SK-N-SH (cell line): ENCODE results near the gene HIRA. TPM values are rescaled to one million over a fixed set of nuclear protein-coding genes. Genes with fewer than 3 reads are reported as not detected.

ENCODE experiments used
- CTCF ChIA-PET: fragments of 300-600, 350-600 bp; formaldehyde crosslinking; extraction: SDS; loops from one replicate; lab custom pipeline; 2021; lab: Yijun Ruan, JAX
- POLR2A ChIA-PET: fragments of 350-600 bp; sonication (Branson Sonifier 250); formaldehyde crosslinking; extraction: SDS; loops from one replicate; lab custom pipeline; 2020; ENCODE audit warnings: antibody characterized with exemption, inconsistent platforms; lab: Yijun Ruan, JAX
- DNase-seq: peaks from one replicate; pipeline ENCODE4 v3.0.0; 2012
- H2AFZ ChIP-seq: fragments of 200-600 bp; sonication (generic); 2 replicates; pipeline ENCODE4 v1.8.1; 2016; ENCODE audit warnings: antibody characterized with exemption, mild to moderate bottlenecking, low read depth
- H3F3A ChIP-seq: fragments of 200-600 bp; sonication (generic); replicated peaks from 2 replicates; pipeline ENCODE3; 2016; ENCODE audit warnings: antibody characterized with exemption, mild to moderate bottlenecking; ENCODE audit not compliant: insufficient read depth
- H3K27ac ChIP-seq, 2 experiments: fragments of 200-500 bp in 1 of 2; fragments of 200-600 bp in 1 of 2; sonication (Bioruptor generic) in 1 of 2; sonication (generic), shearing (Covaris generic) in 1 of 2; 2 replicates each; pipeline versions ENCODE4 v1.5.1 to v1.6.1; 2014 to 2016; ENCODE audit warnings: low read depth in 2 of 2, inconsistent platforms in 1 of 2, low read length in 1 of 2, mild to moderate bottlenecking in 1 of 2, mixed read lengths in 1 of 2
- H3K27me3 ChIP-seq: fragments of 200-600 bp; sonication (generic), shearing (Covaris generic); 2 replicates; pipeline ENCODE4 v1.6.1; 2016; ENCODE audit warnings: mixed run types; ENCODE audit not compliant: insufficient read depth
- H3K36me3 ChIP-seq, 2 experiments: fragments of 200-500 bp in 1 of 2; fragments of 200-600 bp in 1 of 2; sonication (Bioruptor generic) in 1 of 2; sonication (generic) in 1 of 2; replicated peaks in 1 of 2; 2 replicates each; pipeline versions ENCODE3 to v1.5.1; 2014 to 2016; ENCODE audit warnings: low read length in 1 of 2, mild to moderate bottlenecking in 1 of 2; ENCODE audit not compliant: insufficient read depth in 2 of 2, control insufficient read depth in 1 of 2
- H3K4me1 ChIP-seq, 2 experiments: fragments of 200-500 bp in 1 of 2; fragments of 200-600 bp in 1 of 2; sonication (Bioruptor generic) in 1 of 2; sonication (generic), shearing (Covaris generic) in 1 of 2; 2 replicates each; pipeline versions ENCODE4 v1.5.1 to v1.6.1; 2014 to 2016; ENCODE audit warnings: low read depth in 1 of 2, low read length in 1 of 2, mixed run types in 1 of 2; ENCODE audit not compliant: insufficient read depth in 2 of 2, control insufficient read depth in 1 of 2
- H3K4me2 ChIP-seq: fragments of 200-600 bp; sonication (generic), shearing (Covaris generic); 2 replicates; pipeline ENCODE4 v1.6.1; 2017; ENCODE audit warnings: mixed run types
- H3K4me3 ChIP-seq, 2 experiments: fragments of 200-500 bp in 1 of 2; fragments of 200-600 bp in 1 of 2; sonication (Bioruptor generic) in 1 of 2; sonication (generic), shearing (Covaris generic) in 1 of 2; 2 replicates each; pipeline versions ENCODE4 v1.5.1 to v1.8.1; 2014 to 2016; ENCODE audit warnings: low read depth in 2 of 2, inconsistent platforms in 1 of 2, low read length in 1 of 2, mild to moderate bottlenecking in 1 of 2, mixed read lengths in 1 of 2, moderate library complexity in 1 of 2
- H3K79me2 ChIP-seq: fragments of 200-600 bp; sonication (generic); 2 replicates; pipeline ENCODE4 v1.8.1; 2017; ENCODE audit warnings: mild to moderate bottlenecking; ENCODE audit not compliant: insufficient read depth
- H3K9ac ChIP-seq: fragments of 200-600 bp; sonication (generic); 2 replicates; pipeline ENCODE4 v1.6.1; 2017; ENCODE audit warnings: mixed run types
- H3K9me2 ChIP-seq: fragments of 200-600 bp; sonication (generic); 2 replicates; pipeline ENCODE4 v1.6.1; 2017; ENCODE audit warnings: mixed run types
- H3K9me3 ChIP-seq: fragments of 200-600 bp; sonication (generic); 2 replicates; pipeline ENCODE4 v1.6.1; 2017; ENCODE audit warnings: mixed run types, mild to moderate bottlenecking, moderate library complexity
- H4K20me1 ChIP-seq: fragments of 200-600 bp; sonication (generic); 2 replicates; pipeline ENCODE4 v1.6.1; 2017; ENCODE audit warnings: mild to moderate bottlenecking, mixed run types; ENCODE audit not compliant: insufficient read depth
- CHD2 ChIP-seq: fragments of 150-350 bp; IDR thresholded peaks from 2 replicates; pipeline ENCODE4 v1.6.1; 2018; ENCODE audit warnings: low read length; ENCODE audit not compliant: partially characterized antibody
- CTCF ChIP-seq: fragments of 200-600 bp; sonication (generic); IDR thresholded peaks from 2 replicates; pipeline ENCODE4 v1.6.1; 2017; ENCODE audit warnings: antibody characterized with exemption, mild to moderate bottlenecking, moderate library complexity
- ELF1 ChIP-seq: IDR thresholded peaks from 2 replicates; pipeline ENCODE4 v1.4.0; 2012
- EP300 ChIP-seq, 2 experiments: IDR thresholded peaks; 2 replicates each; pipeline versions ENCODE4 v1.4.0 to v1.6.1; 2012; ENCODE audit warnings: borderline replicate concordance in 1 of 2, low read depth in 1 of 2, low read length in 1 of 2
- FOSL2 ChIP-seq: IDR thresholded peaks from 2 replicates; pipeline ENCODE4 v1.4.0; 2012; ENCODE audit warnings: low read depth, mild to moderate bottlenecking, moderate library complexity, borderline replicate concordance
- FOXM1 ChIP-seq: IDR thresholded peaks from 2 replicates; pipeline ENCODE4 v1.4.0; 2012; ENCODE audit warnings: low read depth, mild to moderate bottlenecking
- MEF2A ChIP-seq: IDR thresholded peaks from 2 replicates; pipeline ENCODE4 v1.4.0; 2012; ENCODE audit warnings: low read depth, borderline replicate concordance
- PBX3 ChIP-seq: IDR thresholded peaks from 2 replicates; pipeline ENCODE4; 2012
- RAD21 ChIP-seq: IDR thresholded peaks from 2 replicates; pipeline ENCODE4 v1.6.1; 2012; ENCODE audit warnings: mild to moderate bottlenecking, low read length
- RCOR1 ChIP-seq: fragments of 150-350 bp; IDR thresholded peaks from 2 replicates; pipeline ENCODE4 v1.6.1; 2017; ENCODE audit warnings: antibody characterized with exemption, low read length
- REST ChIP-seq: IDR thresholded peaks from 2 replicates; pipeline ENCODE4 v1.6.1; 2012; ENCODE audit warnings: mild to moderate bottlenecking, low read depth, low read length, moderate library complexity
- RFX5 ChIP-seq: IDR thresholded peaks from 2 replicates; pipeline ENCODE4 v1.6.1; 2012; ENCODE audit warnings: mild to moderate bottlenecking, improper control_type of control experiment, low read length
- RXRA ChIP-seq: IDR thresholded peaks from 2 replicates; pipeline ENCODE4 v1.4.0; 2012; ENCODE audit warnings: low read depth, mild to moderate bottlenecking, borderline replicate concordance
- SIN3A ChIP-seq: IDR thresholded peaks from 2 replicates; pipeline ENCODE4 v1.6.1; 2012; ENCODE audit warnings: low read depth, mild to moderate bottlenecking, low read length, moderate library complexity, borderline replicate concordance
- SMC3 ChIP-seq: IDR thresholded peaks from 2 replicates; pipeline ENCODE4 v1.6.1; 2012; ENCODE audit warnings: low read depth, low read length, improper control_type of control experiment
- TCF12 ChIP-seq: IDR thresholded peaks from 2 replicates; pipeline ENCODE4 v1.4.0; 2012
- TEAD4 ChIP-seq: IDR thresholded peaks from 2 replicates; pipeline ENCODE4 v1.4.0; 2012; ENCODE audit warnings: mild to moderate bottlenecking, borderline replicate concordance; ENCODE audit not compliant: insufficient read depth
- USF1 ChIP-seq: IDR thresholded peaks from 2 replicates; pipeline ENCODE4 v1.4.0; 2012; ENCODE audit warnings: low read depth, borderline replicate concordance
- YY1 ChIP-seq: IDR thresholded peaks from 2 replicates; pipeline ENCODE4 v1.4.0; 2012; ENCODE audit warnings: low read depth, mild to moderate bottlenecking
- ZBTB33 ChIP-seq: IDR thresholded peaks from 2 replicates; pipeline ENCODE4 v1.4.0; 2012; ENCODE audit warnings: low read depth, borderline replicate concordance
- WGBS: methylation state at CpG from one replicate; pipeline ENCODE4 v1.1.6; 2017; ENCODE audit warnings: low lambda C conversion rate; 5-methylcytosine and 5-hydroxymethylcytosine counted together
- polyA plus RNA-seq, 3 experiments: library from polyadenylated mRNA; depleted of rRNA; stranded (reverse); fragments of >200 nt; gene quantifications; 2 replicates each; pipeline ENCODE4 v1.2.3, GENCODE V29; 2012

The HIRA gene
- polyA plus RNA-seq, 1 of the 3 experiments (the other 2 are of a cell fraction) = 21.0 TPM

GRCh38 chr22:19376971-19377370 is 54.6 kb downstream of the HIRA start:
- POLR2A ChIA-PET = no interaction called here
- CTCF ChIA-PET = no interaction called here
- Histone ChIP-seq H3K9me2 (no peaks in the 10 kb centered on the region), H3K27ac (no peak overlapping the region), H2AFZ (no peak overlapping the region), H3K4me2 (no peak overlapping the region), H3K9me3 (no peaks in the 10 kb centered on the region), H3K4me1 (no peaks in the 10 kb centered on the region), H3K27me3 (no peaks in the 10 kb centered on the region), H3K36me3 (peaks cover 41 to 65% of the 10 kb centered on the region in 2 experiments), H3F3A (peaks cover 4% of the 10 kb centered on the region), H3K79me2 (no peaks in the 10 kb centered on the region), H3K9ac (no peak overlapping the region), H3K4me3 (no peak overlapping the region), H4K20me1 (no peaks in the 10 kb centered on the region)
- no CpG with 5 or more reads among the region's 2 CpGs for WGBS
- TF ChIP-seq CHD2 (no peak), FOXM1 (no peak), MEF2A (no peak), FOSL2 (no peak), PBX3 (no peak), SIN3A (no peak), TEAD4 (no peak), REST (no peak), EP300 (IDR thresholded peaks at IDR 0.05; ENCODE audit: borderline replicate concordance in 1 of 2, low read depth in 1 of 2, low read length in 1 of 2) (no peak), TCF12 (no peak), SMC3 (no peak), RAD21 (no peak), ELF1 (no peak), USF1 (no peak), RFX5 (no peak), RCOR1 (no peak), ZBTB33 (no peak), RXRA (no peak), YY1 (no peak), CTCF (no peak)
- no peak for DNase-seq
